Measurements from ENCODE around the gene TOPAZ1. TPM values are rescaled to one million over a fixed set of nuclear protein-coding genes. Genes with fewer than 3 reads are reported as not detected.

TOPAZ1 gene
- total and polyA plus RNA-seq, 2 of the 8 experiments (the other 6 are each of a cell fraction or from before 2014, with no cell fraction given): not detected

- TF ChIP-seq KDM5A (IDR thresholded peaks at IDR 0.05; ENCODE audit: low read length): no peak
Observed at GRCh38 chr3:44342176-44342790, 100.6 kb downstream of the TOPAZ1 start (continued).

Data from H1 (cell line).